ENCODE results near the gene RHNO1.

DNA sequence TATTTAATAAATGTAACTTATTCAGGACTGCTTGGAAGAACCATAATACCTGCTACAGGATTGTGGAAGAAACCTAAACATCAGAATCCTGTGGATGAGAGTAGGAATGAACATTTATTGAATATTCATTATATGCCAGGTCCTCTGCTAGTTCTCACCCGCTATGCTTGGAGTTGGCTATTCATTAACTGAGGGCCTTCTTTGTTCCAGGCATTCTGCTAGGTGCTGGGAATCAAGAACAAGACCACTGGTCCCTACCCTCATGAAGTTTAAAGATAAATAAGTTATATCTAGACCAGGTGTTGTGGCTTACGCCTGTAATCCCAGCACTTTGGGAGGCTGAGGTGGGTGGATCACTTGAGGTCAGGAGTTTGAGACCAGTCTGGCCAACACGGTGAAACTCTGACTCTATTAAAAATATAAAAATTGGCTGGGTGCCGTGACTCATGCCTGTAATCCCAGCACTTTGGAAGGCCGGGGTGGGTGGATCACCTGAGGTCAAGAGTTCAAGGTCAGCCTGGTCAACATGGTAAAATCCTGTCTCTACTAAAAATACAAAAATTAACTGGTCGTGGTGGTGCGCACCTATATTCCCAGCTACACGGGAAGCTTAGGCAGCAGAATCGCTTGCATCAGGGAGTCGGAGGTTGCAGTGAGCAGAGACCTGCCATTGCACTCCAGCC lies 9.9 kb downstream of the RHNO1 start:
- TF ChIP-seq, protein P1, sequence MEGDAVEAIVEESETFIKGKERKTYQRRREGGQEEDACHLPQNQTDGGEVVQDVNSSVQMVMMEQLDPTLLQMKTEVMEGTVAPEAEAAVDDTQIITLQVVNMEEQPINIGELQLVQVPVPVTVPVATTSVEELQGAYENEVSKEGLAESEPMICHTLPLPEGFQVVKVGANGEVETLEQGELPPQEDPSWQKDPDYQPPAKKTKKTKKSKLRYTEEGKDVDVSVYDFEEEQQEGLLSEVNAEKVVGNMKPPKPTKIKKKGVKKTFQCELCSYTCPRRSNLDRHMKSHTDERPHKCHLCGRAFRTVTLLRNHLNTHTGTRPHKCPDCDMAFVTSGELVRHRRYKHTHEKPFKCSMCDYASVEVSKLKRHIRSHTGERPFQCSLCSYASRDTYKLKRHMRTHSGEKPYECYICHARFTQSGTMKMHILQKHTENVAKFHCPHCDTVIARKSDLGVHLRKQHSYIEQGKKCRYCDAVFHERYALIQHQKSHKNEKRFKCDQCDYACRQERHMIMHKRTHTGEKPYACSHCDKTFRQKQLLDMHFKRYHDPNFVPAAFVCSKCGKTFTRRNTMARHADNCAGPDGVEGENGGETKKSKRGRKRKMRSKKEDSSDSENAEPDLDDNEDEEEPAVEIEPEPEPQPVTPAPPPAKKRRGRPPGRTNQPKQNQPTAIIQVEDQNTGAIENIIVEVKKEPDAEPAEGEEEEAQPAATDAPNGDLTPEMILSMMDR (IDR thresholded peaks at IDR 0.05; ENCODE audit: low read depth, low read length, poor library complexity, severe bottlenecking) = no peak
- TF ChIP-seq EZH2phosphoT487 (IDR thresholded peaks at IDR 0.05; ENCODE audit: borderline replicate concordance, low read length) = no peak
